HepG2 (cell line): ENCODE measurements around the gene CARMIL1.

Experiments
- ARID2 ChIP-seq: sonication (generic); formaldehyde crosslinking; IDR thresholded peaks from 2 replicates; pipeline ENCODE4 v1.8.1; 2022; ENCODE audit warnings: mild to moderate bottlenecking, missing genetic modification reagents, borderline replicate concordance
- CCDC6 ChIP-seq: sonication (generic); formaldehyde crosslinking; IDR thresholded peaks from 2 replicates; pipeline ENCODE4 v1.8.1; 2022; ENCODE audit warnings: mild to moderate bottlenecking, missing genetic modification reagents, moderate library complexity
- NFKB2 ChIP-seq: sonication (generic); formaldehyde crosslinking; IDR thresholded peaks from 2 replicates; pipeline ENCODE4 v1.4.0; 2020; ENCODE audit warnings: missing genetic modification reagents, borderline replicate concordance

GRCh38 chr6:25399885-25400284, 120.7 kb downstream of the CARMIL1 start:
- TF ChIP-seq NFKB2: no peak
- TF ChIP-seq CCDC6 (CRISPR knock-in tag): no peak
- no peak for TF ChIP-seq ARID2 (CRISPR knock-in tag)
